HG03280 (cell line): ENCODE results near the gene SUPT4H1.

Experiments used
- ATAC-seq: cut with Tn5 transposase; IDR thresholded peaks from one replicate; pipeline ENCODE4 v1.9.1; 2021; ENCODE audit warnings: mild to moderate bottlenecking, moderate library complexity; ENCODE audit not compliant: unreplicated experiment

The SUPT4H1 gene

GRCh38 chr17:58320163-58320558, 31.8 kb downstream of the SUPT4H1 start:
- ATAC-seq = no peak

- ATAC-seq = no peak
Observed at GRCh38 chr17:58319173-58320162, 32.5 kb downstream of the SUPT4H1 start.

- ATAC-seq = no peak
Observed at GRCh38 chr17:58318627-58319172, 33.3 kb downstream of the SUPT4H1 start.

- ATAC-seq = no peak
Observed at GRCh38 chr17:58318065-58318481, 33.9 kb downstream of the SUPT4H1 start.

GRCh38 chr17:58317421-58318064, 34.5 kb downstream of the SUPT4H1 start:
- peak; percentile 63 for ATAC-seq

GRCh38 chr17:58316260-58316960, 35.6 kb downstream of the SUPT4H1 start:
- ATAC-seq = no peak

- no peak for ATAC-seq
Observed at GRCh38 chr17:58315750-58316149, 36.3 kb downstream of the SUPT4H1 start.

GRCh38 chr17:58315281-58315711, 36.7 kb downstream of the SUPT4H1 start:
- no peak for ATAC-seq

- no peak for ATAC-seq
Observed at GRCh38 chr17:58314706-58315015, 37.3 kb downstream of the SUPT4H1 start.

- ATAC-seq = no peak
Observed at GRCh38 chr17:58313815-58314705, 37.9 kb downstream of the SUPT4H1 start.

- ATAC-seq = no peak
Observed at GRCh38 chr17:58312829-58313228, 39.2 kb downstream of the SUPT4H1 start.

- ATAC-seq = no peak
Observed at GRCh38 chr17:58312021-58312630, 39.9 kb downstream of the SUPT4H1 start.

GRCh38 chr17:58311429-58311894, 40.5 kb downstream of the SUPT4H1 start:
- no peak for ATAC-seq

GRCh38 chr17:58310511-58311428, 41.2 kb downstream of the SUPT4H1 start:
- ATAC-seq = no peak

GRCh38 chr17:58309918-58310259, 42.1 kb downstream of the SUPT4H1 start:
- no peak for ATAC-seq

- ATAC-seq = no peak
Observed at GRCh38 chr17:58308985-58309917, 42.8 kb downstream of the SUPT4H1 start.

GRCh38 chr17:58308173-58308984, 43.6 kb downstream of the SUPT4H1 start:
- no peak for ATAC-seq
